GM23248 (cell line): ENCODE measurements around the gene PCDHB14.

Experiments used
- EZH2 ChIP-seq: fragments of 200-600 bp; sonication (generic); IDR thresholded peaks from 2 replicates; pipeline ENCODE4 v1.6.1; 2018; ENCODE audit warnings: antibody characterized with exemption, mild to moderate bottlenecking; ENCODE audit not compliant: insufficient read depth, poor library complexity, severe bottlenecking
- EZH2phosphoT487 ChIP-seq: fragments of 200-600 bp; sonication (generic); IDR thresholded peaks from 2 replicates; pipeline ENCODE4 v1.6.1; 2018; ENCODE audit warnings: antibody characterized with exemption, moderate library complexity, mild to moderate bottlenecking, low read depth; ENCODE audit not compliant: insufficient read depth

- TF ChIP-seq EZH2 (no peak), EZH2phosphoT487 (no peak)
These were observed 38.0 kb downstream of the PCDHB14 start for GRCh38 chr5:141261238-141261546.
